HG03354 (cell line): ENCODE measurements around the gene SLC35C1.

ENCODE experiments used
- ATAC-seq: cut with Tn5 transposase; IDR thresholded peaks from one replicate; pipeline ENCODE4 v1.9.1; 2021; ENCODE audit warnings: mild to moderate bottlenecking; ENCODE audit not compliant: unreplicated experiment, poor library complexity, severe bottlenecking

Gene SLC35C1

GRCh38 chr11:45804761-45805304, at the start of gene SLC35C1:
SLC35C1 (plus strand) TSS chr11:45805149; CDS start chr11:45805802, 653 bp downstream.
- ATAC-seq, result peak; percentile 95

GRCh38 chr11:45755281-45755859, 49.6 kb upstream of the SLC35C1 start:
- no peak for ATAC-seq

GRCh38 chr11:45756384-45757010, 48.5 kb upstream of the SLC35C1 start:
- ATAC-seq, result no peak

- ATAC-seq, result no peak
These were observed 47.3 kb upstream of the SLC35C1 start for GRCh38 chr11:45757672-45758071.

GRCh38 chr11:45761659-45762058, 43.3 kb upstream of the SLC35C1 start:
- no peak for ATAC-seq

GRCh38 chr11:45765107-45765668, 39.8 kb upstream of the SLC35C1 start:
- no peak for ATAC-seq

DNA sequence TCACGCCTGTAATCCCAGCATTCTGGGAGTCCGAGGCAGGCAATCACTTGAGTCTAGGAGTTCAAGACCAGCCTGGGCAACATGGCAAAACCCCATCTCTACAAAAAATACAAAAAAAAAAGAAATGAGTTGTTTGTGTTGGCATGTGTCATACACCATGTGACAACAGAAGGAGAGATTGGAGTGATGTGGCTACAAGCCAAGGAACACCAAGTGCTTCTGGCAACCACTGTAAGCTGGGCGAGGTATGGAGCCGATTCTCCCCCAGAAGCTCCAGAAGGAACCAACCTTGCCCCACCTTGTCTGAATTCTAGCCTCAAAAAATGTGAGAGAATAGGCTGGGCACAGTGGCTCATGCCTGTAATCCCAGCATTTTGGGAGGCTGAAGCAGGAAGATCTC, 39.1 kb upstream of the SLC35C1 start:
- no peak for ATAC-seq

GRCh38 chr11:45766469-45766868, 38.5 kb upstream of the SLC35C1 start:
- ATAC-seq, result no peak

DNA sequence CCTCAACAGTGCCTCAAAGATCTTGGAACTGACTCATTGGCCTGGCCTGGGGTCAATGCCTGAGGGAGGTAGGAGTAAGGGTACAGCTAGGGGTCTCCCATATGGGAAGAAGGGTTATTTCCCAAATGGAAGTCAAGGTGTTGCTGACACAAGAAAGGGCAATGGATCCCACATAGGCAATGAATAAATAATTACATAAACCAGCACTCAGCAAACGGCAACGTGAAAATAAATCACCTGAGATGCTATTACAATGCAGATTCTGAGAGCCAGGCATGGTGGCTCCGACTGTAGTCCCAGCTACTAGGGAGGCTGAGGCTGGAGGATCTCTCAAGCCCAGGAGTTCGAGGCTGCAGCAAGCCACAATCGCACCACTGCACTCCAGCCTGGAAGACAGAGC, 36.5 kb upstream of the SLC35C1 start:
- no peak for ATAC-seq

GRCh38 chr11:45769960-45770359, 35.0 kb upstream of the SLC35C1 start:
- no peak for ATAC-seq

- ATAC-seq, result peak; percentile 58
These were observed 33.8 kb upstream of the SLC35C1 start for GRCh38 chr11:45771193-45771565.

DNA sequence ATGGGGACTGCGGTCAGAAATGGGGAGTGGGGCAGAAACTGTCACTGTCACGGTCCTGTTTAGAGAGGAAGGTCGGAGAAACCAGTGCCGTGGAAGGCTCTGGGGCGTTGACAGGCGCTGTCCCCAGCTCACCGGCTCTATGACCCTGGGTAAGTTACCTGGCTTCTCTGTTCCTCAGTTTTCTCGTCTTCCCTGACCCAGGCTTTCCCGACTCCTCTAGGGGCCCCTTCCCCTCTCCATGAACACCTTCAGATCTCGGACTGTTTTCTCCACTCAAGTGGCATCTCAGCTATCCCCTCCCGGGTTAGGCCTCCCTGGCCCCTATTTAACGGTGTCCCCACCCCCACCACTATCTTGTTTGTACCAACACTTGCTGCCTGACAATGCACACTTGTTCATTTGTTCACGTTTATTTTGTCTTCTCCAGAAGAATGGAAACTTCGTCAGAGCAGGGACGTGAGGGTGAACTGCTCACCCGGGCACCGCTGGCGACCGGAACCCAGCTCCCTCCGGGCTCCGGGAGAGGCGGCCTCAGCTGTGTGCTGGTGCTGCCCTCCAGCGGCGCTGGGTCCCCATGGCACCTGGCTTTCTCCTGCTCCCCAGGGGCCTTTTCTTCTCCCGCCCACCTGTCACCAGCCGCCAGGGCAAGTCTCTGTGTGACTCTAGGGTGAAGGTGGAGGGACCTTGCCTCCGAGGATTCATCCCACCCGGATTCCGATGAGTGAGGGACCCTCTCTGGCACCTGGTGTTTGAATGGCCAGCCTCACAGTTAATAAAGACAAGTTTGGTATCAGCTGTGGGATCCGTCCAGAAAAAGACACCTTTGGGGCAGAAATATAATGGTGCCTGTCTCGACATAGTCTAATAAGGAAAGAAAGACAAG, 33.1 kb upstream of the SLC35C1 start:
- peak; percentile 86 for ATAC-seq

GRCh38 chr11:45772449-45772774, 32.5 kb upstream of the SLC35C1 start:
- no peak for ATAC-seq

DNA sequence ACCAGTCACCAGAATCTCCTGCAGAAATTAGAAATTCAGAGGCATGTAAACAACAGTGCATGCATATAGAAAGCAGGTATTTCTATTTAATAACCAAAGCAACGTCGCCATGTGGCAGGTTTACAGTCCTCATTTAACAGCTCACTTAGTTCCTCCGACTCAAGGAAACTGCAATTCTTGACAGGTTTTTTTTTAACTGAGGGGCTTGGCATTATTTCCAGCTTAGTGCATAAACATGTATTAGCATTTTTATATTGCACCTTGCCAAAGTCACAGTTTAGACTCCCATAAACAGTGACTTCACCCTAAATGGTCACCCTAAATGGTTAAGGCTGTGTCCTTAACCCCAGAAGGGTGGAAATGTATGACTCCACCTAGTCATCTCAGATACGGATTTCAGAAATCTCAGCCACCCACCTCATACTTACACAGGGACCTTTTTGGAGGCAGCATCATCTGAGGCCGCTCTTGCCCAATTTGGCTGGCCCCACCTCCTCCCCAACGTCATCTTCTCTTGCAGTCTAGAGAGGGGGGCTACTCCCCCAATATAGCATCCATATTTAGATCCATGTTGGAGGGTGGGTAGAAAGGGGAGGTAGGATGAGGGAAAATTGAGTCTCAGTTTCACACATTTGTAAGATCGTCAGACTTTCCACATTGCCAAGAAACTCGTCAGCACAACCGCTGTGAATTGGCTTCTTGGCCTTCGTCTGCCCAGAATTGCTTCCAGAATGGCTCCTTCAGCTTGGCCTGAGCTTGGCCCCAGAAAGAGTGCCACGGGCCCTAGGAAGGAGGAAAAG, 31.8 kb upstream of the SLC35C1 start:
- no peak for ATAC-seq

GRCh38 chr11:45773786-45774655, 30.9 kb upstream of the SLC35C1 start:
- no peak for ATAC-seq

DNA sequence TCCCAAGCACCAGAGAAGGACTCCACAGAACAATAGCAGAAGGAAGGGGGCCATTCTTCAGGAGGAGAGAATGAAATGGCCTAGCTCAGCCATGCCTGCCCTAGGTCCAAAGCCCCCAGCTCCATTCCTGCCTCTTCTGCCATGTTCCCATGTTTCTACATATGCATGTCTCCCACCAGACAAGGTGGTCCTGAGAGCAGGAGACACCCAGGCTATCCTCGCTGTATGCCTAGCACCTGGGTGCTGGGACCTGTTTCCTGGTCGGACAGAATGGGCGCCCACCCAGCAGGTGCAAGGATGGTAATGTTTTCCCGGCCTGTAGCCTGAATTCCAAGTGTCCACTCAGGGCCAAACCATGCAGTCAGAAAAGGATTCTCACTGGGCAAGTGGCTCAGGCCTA, 30.2 kb upstream of the SLC35C1 start:
- no peak for ATAC-seq

GRCh38 chr11:45777127-45777969, 27.6 kb upstream of the SLC35C1 start:
- ATAC-seq, result no peak

GRCh38 chr11:45778341-45778740, 26.6 kb upstream of the SLC35C1 start:
- ATAC-seq, result no peak
